Loucy (cell line): ENCODE data around the gene CILP.

ENCODE experiments used
- CTCF ChIP-seq: fragments of 200-600 bp; sonication (generic); conservative IDR thresholded peaks from 2 replicates; pipeline ENCODE4 v1.5.1; 2014; ENCODE audit warnings: mild to moderate bottlenecking, antibody characterized with exemption, low read length
- EZH2phosphoT487 ChIP-seq: fragments of 200-600 bp; IDR thresholded peaks from 2 replicates; pipeline ENCODE4 v1.6.1; 2018; ENCODE audit warnings: antibody characterized with exemption, mild to moderate bottlenecking, moderate library complexity, borderline replicate concordance

GRCh38 chr15:65192016-65192415 lies 19.3 kb downstream of the CILP start:
- TF ChIP-seq CTCF (no peak), EZH2phosphoT487 (no peak)
